Tongue (tissue), 2 donors: ENCODE data around the gene ACACA. TPM values are rescaled to one million over a fixed set of nuclear protein-coding genes. Genes with fewer than 3 reads are reported as not detected.

Source experiments
- DNase-seq: peaks from one replicate; pipeline ENCODE4 v3.0.0-alpha.2; 2015
- total RNA-seq: library from RNA; depleted of rRNA; stranded (reverse); fragments of >200 nt; gene quantifications from one replicate; pipeline ENCODE4 v1.2.3, GENCODE V29; 2014

Gene ACACA
- total RNA-seq, 1 donor from 2014 or later = 45.0 TPM

DNA sequence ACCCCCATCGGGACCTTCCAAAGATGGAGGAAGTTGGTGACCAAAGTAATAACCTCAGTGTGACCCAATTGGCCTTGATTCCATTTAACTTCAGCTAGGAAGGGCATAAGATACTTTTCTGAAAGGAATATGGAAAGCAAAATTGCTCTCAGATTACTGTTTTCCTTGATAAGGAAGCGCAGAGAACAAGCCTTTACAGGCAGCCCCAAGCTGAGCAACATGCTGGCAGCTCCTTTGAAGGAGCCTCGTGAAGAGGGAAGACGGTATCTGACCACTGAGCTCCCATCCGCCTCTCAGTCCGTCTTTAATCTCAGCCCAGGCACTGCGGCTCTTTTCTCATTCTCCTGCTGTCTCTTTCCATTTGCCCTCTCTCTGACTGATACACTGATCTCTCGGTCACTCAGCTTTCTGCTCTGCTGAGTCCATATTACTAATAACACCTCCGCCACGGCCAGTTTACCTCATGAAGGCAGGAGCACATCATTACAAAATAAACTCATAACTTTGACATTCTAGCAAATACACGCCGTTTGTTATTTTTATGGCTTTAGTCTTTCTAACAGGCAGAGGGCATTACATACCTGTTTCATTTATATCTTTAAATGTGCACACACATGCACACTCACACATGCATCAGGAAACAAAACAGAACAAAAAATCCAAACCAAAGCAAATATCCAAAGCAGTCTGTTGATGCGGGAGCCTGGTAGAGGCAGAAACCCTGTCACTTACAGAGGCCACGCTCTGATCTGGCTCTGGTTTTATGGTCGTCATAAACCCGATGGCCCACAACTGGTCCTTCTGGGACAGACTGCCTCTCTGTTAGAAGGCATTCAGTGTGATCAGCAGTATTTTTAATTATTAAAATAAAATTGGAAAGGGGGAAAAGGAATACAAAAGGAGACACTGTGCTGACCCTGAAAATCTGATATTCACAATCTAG, 274.7 kb downstream of the ACACA start:
- DNase-seq = no peak

DNA sequence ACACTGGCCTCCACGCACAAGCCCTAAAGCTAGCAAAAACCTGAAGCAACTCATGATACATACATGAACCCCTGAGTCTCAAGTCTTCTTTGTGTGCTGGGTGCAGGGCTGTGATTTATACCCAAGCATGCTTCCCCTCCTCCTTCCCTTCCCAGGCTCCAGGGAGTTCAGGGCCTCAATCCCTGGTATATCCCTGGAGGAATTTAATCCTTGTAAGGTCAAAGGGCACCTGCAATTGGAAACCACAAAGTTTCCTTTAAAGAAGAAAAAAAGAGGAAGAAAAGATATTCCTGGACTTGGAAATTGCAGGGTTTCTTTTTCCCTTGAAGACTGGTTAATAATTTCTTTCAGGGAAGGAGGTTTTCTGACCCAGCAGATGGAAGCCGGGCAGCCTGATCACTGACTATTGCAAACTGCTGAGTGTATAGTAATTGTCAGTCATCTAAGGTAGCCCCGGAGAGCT, 275.6 kb downstream of the ACACA start:
- no peak for DNase-seq

DNA sequence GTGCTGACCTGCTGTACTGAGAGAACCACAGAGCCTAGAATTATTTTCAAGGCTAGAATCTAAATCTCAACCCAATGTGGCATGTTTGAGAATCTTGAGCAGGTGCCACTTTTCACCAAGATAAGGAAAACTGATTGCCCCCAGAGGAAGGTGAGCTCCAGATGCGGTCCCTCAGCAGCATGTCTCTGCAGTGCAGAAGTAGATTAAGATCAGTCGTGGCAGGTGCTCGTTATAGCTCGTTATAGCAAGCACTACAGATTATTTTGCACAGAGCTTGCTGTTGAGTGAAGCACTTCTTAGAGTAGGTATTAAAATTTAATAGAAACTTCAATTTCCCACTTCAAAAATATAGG, 281.8 kb downstream of the ACACA start:
- DNase-seq = no peak

DNA sequence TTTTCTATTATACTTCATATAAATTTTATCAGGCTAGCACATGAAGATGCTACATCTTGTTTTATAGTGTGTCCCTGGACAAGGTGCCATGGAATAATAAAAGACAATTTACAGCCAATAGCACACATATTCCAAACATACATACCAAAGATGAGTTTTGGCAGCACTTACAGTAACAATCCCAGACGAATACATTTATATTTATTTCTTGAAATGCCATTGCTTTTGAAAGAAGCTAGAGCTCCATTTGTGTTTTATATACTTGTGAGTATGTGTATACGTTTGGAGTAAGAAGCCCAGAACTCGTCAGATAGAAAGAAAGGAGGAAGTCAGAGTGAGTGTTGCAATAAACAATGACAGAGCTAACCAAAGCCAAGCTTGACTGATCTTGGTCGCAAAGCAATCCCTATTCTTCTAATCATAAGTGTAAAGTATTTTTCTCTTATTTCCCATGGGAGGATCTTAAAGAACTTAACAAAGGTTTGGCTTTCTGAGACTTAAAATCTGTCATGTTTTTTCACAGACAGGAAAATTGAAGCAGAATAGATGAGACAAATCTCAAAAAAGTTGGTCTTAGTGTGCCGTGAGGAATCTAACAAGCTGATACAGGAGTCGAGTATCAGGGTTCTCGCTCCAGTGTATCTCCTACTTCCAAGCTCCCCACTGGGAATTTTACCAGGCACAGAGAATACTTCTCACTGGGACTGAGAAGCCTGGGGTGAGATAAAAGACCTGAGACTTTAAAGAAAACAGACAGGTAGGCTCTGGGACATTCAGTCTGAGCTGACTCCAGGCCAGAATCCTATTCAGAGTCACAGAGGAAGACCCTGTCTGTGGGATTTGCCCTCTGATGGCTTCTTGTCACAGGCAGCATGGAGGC, 282.5 kb downstream of the ACACA start:
- DNase-seq = peak; percentile 33

- DNase-seq = peak; percentile 41
Observed at GRCh38 chr17:37123386-37123785, 283.2 kb downstream of the ACACA start.

- no peak for DNase-seq
Observed at GRCh38 chr17:37121616-37122015, 285.0 kb downstream of the ACACA start.

- no peak for DNase-seq
Observed at GRCh38 chr17:37118366-37119137, 288.1 kb downstream of the ACACA start.

GRCh38 chr17:37117373-37118142, 289.1 kb downstream of the ACACA start:
- peak; percentile 38 for DNase-seq

- peak; percentile 40 for DNase-seq
Observed at GRCh38 chr17:37116671-37117185, 289.9 kb downstream of the ACACA start.

GRCh38 chr17:37111329-37111728, 295.3 kb downstream of the ACACA start:
- no peak for DNase-seq

DNA sequence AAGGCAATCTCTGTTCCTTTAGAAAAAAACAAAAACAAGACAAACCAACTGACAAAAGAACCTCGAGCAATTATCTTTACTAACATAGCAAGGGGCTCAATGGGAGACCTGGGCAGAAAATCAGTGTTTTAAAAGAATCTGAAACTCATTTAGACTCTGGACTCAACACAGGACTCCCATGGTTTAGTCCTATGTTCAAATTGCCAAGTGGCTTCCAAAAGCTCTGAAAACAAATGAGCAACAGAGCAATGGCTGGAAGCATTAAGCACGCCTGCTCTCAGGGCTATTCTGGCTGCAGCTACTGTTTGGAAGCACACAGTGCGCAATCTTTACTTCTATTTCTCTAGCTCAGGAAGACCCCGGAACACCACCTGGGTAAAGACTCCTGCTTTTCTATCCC, 295.9 kb downstream of the ACACA start:
- no peak for DNase-seq

DNA sequence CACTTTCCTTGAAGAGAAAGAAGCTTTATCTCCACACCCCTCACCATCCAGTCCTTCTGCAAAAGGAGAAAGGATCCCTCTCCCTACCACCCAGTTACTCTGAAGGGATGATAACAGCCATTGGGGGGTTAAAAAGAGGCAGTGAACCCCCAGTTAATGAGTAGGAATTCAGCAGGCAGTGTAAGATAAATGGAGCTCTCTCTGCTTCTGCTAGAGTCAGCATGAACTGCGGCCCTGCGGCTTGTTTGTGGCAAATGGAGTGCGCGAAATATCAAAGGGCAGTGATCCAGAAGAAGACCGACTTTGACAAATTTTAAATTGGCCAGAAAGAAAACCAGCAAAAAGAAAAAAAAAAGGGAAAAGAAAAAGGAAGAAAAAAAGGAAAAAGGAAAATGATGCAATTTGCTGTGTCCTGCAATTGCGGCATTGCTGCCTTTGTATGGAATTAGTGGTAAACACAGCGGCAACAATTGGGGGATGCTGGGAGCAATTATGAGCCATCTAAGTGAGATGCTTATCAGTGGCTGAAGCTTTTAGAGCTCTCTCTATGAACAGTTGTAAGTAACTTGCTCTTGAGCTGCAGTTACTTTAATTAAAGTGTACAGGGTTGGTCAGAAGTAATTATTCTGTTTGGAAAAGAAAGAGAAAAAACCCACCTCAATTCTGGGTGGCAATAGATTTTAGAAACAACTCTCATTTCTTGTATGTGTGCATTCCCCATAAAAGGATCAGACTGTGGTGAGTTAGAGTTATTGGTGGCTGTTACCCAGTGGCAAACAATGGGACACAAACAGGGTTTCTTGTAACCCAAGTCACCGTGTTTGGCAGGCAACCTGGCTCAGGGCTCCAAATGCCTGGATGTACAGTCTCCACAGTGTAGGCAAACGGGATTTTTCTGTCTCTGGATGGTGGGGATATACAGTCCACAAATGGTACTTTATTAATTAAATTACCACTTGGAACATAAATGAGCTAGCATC, 296.6 kb downstream of the ACACA start:
- DNase-seq = no peak

DNA sequence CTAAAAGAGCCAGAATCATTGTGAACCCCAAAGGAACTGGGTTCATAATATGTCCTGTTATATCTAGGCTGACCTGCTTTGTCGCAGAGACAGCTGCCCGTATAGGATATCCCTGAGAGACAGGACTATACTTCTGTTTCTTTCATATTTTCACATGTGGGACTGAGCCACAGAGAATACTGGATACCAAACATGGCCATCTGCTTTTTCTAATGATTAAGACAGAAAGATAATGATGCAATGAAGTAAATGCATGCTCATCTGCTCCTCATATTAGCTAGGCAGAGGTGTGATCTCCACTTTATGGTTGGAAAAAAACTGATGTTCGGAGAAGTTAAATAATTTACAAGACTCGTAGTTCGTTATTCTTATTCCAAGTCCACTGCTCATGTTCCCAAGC, 297.5 kb downstream of the ACACA start:
- no peak for DNase-seq

GRCh38 chr17:37107406-37108083, 299.1 kb downstream of the ACACA start:
- peak; percentile 62 for DNase-seq

- DNase-seq = no peak
Observed at GRCh38 chr17:37106049-37106448, 300.6 kb downstream of the ACACA start.

DNA sequence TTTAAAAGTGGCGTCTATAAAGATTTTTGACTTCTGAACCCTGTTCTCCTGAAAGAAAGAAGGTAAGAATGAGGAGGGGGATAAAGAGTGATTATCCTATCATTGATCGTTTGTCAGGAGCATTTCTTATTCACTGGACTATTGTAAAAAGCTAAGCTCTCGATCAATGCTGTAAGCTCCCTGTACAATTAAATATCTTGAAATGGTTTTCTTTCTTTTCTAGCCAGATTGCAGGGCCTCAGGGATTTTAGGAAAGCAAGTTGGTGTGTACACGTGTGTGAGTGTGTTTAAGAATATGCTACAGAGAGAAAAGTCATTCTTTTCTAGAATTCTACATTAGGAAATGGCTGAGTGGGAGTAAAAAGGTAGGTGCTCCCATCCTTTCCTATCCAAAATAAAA, 303.4 kb downstream of the ACACA start:
- no peak for DNase-seq

GRCh38 chr17:37101306-37101705, 305.3 kb downstream of the ACACA start:
- no peak for DNase-seq

- no peak for DNase-seq
Observed at GRCh38 chr17:37100231-37100630, 306.4 kb downstream of the ACACA start.

DNA sequence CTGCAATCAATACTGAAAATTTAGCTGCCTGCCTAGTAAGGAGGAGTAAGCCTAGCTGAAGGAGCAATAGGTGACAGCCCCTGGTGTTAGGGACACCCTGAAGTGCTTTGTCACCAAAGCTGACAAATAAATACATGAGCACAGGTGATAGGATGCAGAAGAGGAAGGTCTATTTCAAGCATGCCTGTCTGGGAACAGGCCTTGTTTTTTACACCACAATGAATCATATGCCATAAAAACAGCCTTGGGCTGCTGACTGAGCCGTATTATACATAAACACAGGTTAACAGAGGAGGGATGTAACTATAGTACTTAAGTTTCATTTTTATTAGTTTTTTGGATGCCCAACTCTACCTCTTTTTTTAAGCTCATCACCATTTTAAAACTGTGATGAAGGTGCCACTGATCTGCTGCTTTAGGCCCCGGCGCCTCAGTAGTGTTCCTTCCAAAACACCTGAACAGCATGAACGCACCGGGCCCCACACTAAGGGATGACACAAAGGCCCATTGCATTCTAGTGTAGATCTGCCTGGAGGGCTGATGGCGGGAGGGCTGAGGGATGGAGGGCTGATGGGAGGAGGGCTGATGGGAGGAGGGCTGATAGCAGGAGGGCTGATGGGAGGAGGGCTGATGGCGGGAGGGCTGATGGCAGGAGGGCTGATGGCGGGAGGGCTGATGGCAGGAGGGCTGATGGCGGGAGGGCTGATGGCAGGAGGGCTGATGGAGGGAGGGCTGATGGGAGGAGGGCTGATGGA, 307.5 kb downstream of the ACACA start:
- no peak for DNase-seq
